ENCODE results near the gene SEC61B.

SEC61B gene

GRCh38 chr9:99180199-99180598 lies 41.9 kb upstream of the SEC61B start:
- DNase-seq (ENCODE audit: extremely low read depth, low read depth): no peak
- TF ChIP-seq CTCF (IDR thresholded peaks at IDR 0.05; ENCODE audit: low read depth, low read length, missing control alignments): no peak

GRCh38 chr9:99180662-99181061 lies 41.4 kb upstream of the SEC61B start:
- TF ChIP-seq CTCF (IDR thresholded peaks at IDR 0.05; ENCODE audit: low read depth, low read length, missing control alignments): no peak
- H3K4me3 ChIP-seq (replicated peaks; ENCODE audit: low read depth, low read length): no peak overlapping the region
- DNase-seq (ENCODE audit: extremely low read depth, low read depth): no peak

More at GRCh38 chr9:99180199-99180598, 41.9 kb upstream of the SEC61B start:
- no peak overlapping the region for H3K4me3 ChIP-seq (replicated peaks; ENCODE audit: low read depth, low read length)

GRCh38 chr9:99181206-99181605 lies 40.9 kb upstream of the SEC61B start:
- no peak for DNase-seq (ENCODE audit: extremely low read depth, low read depth)
- no peak for TF ChIP-seq CTCF (IDR thresholded peaks at IDR 0.05; ENCODE audit: low read depth, low read length, missing control alignments)
- H3K4me3 ChIP-seq (replicated peaks; ENCODE audit: low read depth, low read length): no peak overlapping the region

- H3K4me3 ChIP-seq (replicated peaks; ENCODE audit: low read depth, low read length): no peak overlapping the region
- no peak for DNase-seq (ENCODE audit: extremely low read depth, low read depth)
- no peak for TF ChIP-seq CTCF (IDR thresholded peaks at IDR 0.05; ENCODE audit: low read depth, low read length, missing control alignments)
These were observed 40.5 kb upstream of the SEC61B start for GRCh38 chr9:99181621-99182020.

- no peak for TF ChIP-seq CTCF (IDR thresholded peaks at IDR 0.05; ENCODE audit: low read depth, low read length, missing control alignments)
- DNase-seq (ENCODE audit: extremely low read depth, low read depth): no peak
- no peak overlapping the region for H3K4me3 ChIP-seq (replicated peaks; ENCODE audit: low read depth, low read length)
These were observed 39.7 kb upstream of the SEC61B start for GRCh38 chr9:99182356-99182755.

GRCh38 chr9:99183616-99184015 lies 38.5 kb upstream of the SEC61B start:
- DNase-seq (ENCODE audit: extremely low read depth, low read depth): no peak
- H3K4me3 ChIP-seq (replicated peaks; ENCODE audit: low read depth, low read length): no peak overlapping the region
- TF ChIP-seq CTCF (IDR thresholded peaks at IDR 0.05; ENCODE audit: low read depth, low read length, missing control alignments): no peak

GRCh38 chr9:99184110-99184474 lies 38.0 kb upstream of the SEC61B start:
- no peak for DNase-seq (ENCODE audit: extremely low read depth, low read depth)
- no peak overlapping the region for H3K4me3 ChIP-seq (replicated peaks; ENCODE audit: low read depth, low read length)
- TF ChIP-seq CTCF (IDR thresholded peaks at IDR 0.05; ENCODE audit: low read depth, low read length, missing control alignments): no peak
